Measurements from ENCODE around the gene MSANTD3. TPM values are rescaled to one million over a fixed set of nuclear protein-coding genes. Genes with fewer than 3 reads are reported as not detected.

The MSANTD3 gene
- total RNA-seq, 1 experiment from 2014 or later, result 82.0 TPM

- DNase-seq (ENCODE audit: extremely low read depth, low read depth), result no peak
Observed at GRCh38 chr9:100499866-100500265, 72.9 kb downstream of the MSANTD3 start.

Other genes starting within 250 kb of the MSANTD3 start
- 38.9 and 42.3 TPM in 2 replicates for gene TEX10, start 74.2 kb upstream of the MSANTD3 start, total RNA-seq (2014; rRNA removed; shearing (Covaris generic))
- 0.42 and 1.5 TPM in 2 replicates for gene TMEFF1, start 46.0 kb downstream of the MSANTD3 start, total RNA-seq (2014; rRNA removed; shearing (Covaris generic))
- 0.67 and 1.4 TPM in 2 replicates for gene CAVIN4, start 150.9 kb downstream of the MSANTD3 start, total RNA-seq (2014; rRNA removed; shearing (Covaris generic))